Endothelial cell of umbilical vein (primary cell): ENCODE data around the gene KRT81. TPM values are rescaled to one million over a fixed set of nuclear protein-coding genes. Genes with fewer than 3 reads are reported as not detected.

ENCODE experiments used
- BruUV-seq: library from RNA; stranded (reverse); fragments of 400-500 nt; replicated peaks from 2 replicates; lab custom pipeline; 2021; lab: Mats Ljungman, UMichigan
- CTCF ChIA-PET: fragments of 300-600, 350-600 bp; sonication (Branson Sonifier 250); formaldehyde crosslinking; loops from one replicate; lab custom pipeline; 2021; ENCODE audit warnings: antibody characterized with exemption, inconsistent platforms; lab: Charles Lee
- POLR2A ChIA-PET: fragments of 300-600, 350-600 bp; sonication (Branson Sonifier 250); formaldehyde crosslinking; loops from one replicate; lab custom pipeline; 2021; ENCODE audit warnings: antibody characterized with exemption, inconsistent platforms; lab: Charles Lee
- DNase-seq: peaks from one replicate; pipeline ENCODE4 v3.0.0-alpha.2; 2011; ENCODE audit warnings: low read depth, low spot score
- FAIRE-seq: peaks from 2 replicates; lab custom pipeline; 2011; peaks lifted over from hg19 to GRCh38; lab: Jason Lieb, UNC
- H2AFZ ChIP-seq: 2 replicates; pipeline ENCODE4 v1.6.0; 2012; ENCODE audit warnings: low read depth, low read length, control low read depth, inconsistent platforms
- H3K27ac ChIP-seq: 2 replicates; pipeline ENCODE4 v1.5.1; 2011; ENCODE audit warnings: low read depth, mild to moderate bottlenecking, control low read depth, low read length, moderate library complexity; ENCODE audit not compliant: insufficient read depth
- H3K27me3 ChIP-seq, 2 experiments: 2 replicates each; pipeline versions ENCODE4 v1.6.0 to v1.6.1; 2011; ENCODE audit warnings: low read length in 2 of 2, mixed read lengths in 1 of 2; ENCODE audit not compliant: control insufficient read depth in 2 of 2, insufficient read depth in 2 of 2
- H3K36me3 ChIP-seq, 2 experiments: 2 replicates in 1 of 2; 3 replicates in 1 of 2; pipeline ENCODE4 v1.5.1; 2011; ENCODE audit warnings: low read length in 2 of 2, mild to moderate bottlenecking in 1 of 2, moderate library complexity in 1 of 2; ENCODE audit not compliant: control insufficient read depth in 2 of 2, insufficient read depth in 2 of 2; ENCODE audit errors: extremely low read depth in 1 of 2
- H3K4me1 ChIP-seq: 3 replicates; pipeline ENCODE4 v1.5.1; 2011; ENCODE audit warnings: mild to moderate bottlenecking, low read length; ENCODE audit not compliant: control insufficient read depth, insufficient read depth; ENCODE audit errors: extremely low read depth
- H3K4me2 ChIP-seq: 2 replicates; pipeline ENCODE4 v1.6.1; 2011; ENCODE audit warnings: low read length, control low read depth, mixed read lengths; ENCODE audit not compliant: insufficient read depth
- H3K4me3 ChIP-seq, 3 experiments: fragments of 200-600 bp in 1 of 3; sonication (generic), shearing (Covaris generic) in 1 of 3; replicated peaks in 1 of 3; 2 replicates each; pipeline ENCODE4 v1.5.1; 2011 to 2016; ENCODE audit warnings: control low read depth in 3 of 3, low read length in 3 of 3, mild to moderate bottlenecking in 2 of 3, inconsistent platforms in 1 of 3, low read depth in 1 of 3, moderate library complexity in 1 of 3; ENCODE audit not compliant: insufficient read depth in 1 of 3
- H3K79me2 ChIP-seq: 2 replicates; pipeline ENCODE4 v1.6.0; 2012; ENCODE audit warnings: low read length, inconsistent platforms; ENCODE audit not compliant: control insufficient read depth, insufficient read depth
- H3K9ac ChIP-seq: replicated peaks from 2 replicates; pipeline ENCODE3; 2011; ENCODE audit warnings: low read length, control low read depth; ENCODE audit not compliant: insufficient read depth; ENCODE audit errors: extremely low read depth
- H3K9me1 ChIP-seq: replicated peaks from 3 replicates; pipeline ENCODE4 v1.6.0; 2011; ENCODE audit warnings: mild to moderate bottlenecking, low read length; ENCODE audit not compliant: control insufficient read depth, insufficient read depth; ENCODE audit errors: extremely low read depth
- H3K9me3 ChIP-seq: replicated peaks from 2 replicates; pipeline ENCODE4 v1.5.1; 2012; ENCODE audit warnings: low read length, inconsistent platforms; ENCODE audit not compliant: control insufficient read depth, insufficient read depth
- H4K20me1 ChIP-seq: replicated peaks from 2 replicates; pipeline ENCODE3; 2011; ENCODE audit warnings: mild to moderate bottlenecking, low read length; ENCODE audit not compliant: control insufficient read depth, insufficient read depth; ENCODE audit errors: extremely low read depth
- CTCF ChIP-seq, 2 donors: IDR thresholded peaks; 1 replicate in 1 of 2; 2 replicates in 1 of 2; pipeline ENCODE4 v1.5.1; 2011; ENCODE audit warnings: low read length in 2 of 2, mild to moderate bottlenecking in 2 of 2, moderate library complexity in 2 of 2, control low read depth in 1 of 2, inconsistent platforms in 1 of 2, low read depth in 1 of 2; ENCODE audit not compliant: insufficient read depth in 1 of 2; ENCODE audit errors: extremely low read depth in 1 of 2
- EZH2 ChIP-seq: IDR thresholded peaks from 2 replicates; pipeline ENCODE4 v1.6.1; 2012; ENCODE audit warnings: borderline replicate concordance, low read depth, mild to moderate bottlenecking, moderate library complexity, low read length, inconsistent platforms; ENCODE audit not compliant: severe bottlenecking
- FOS ChIP-seq: IDR thresholded peaks from 2 replicates; pipeline ENCODE4 v1.6.1; 2011; ENCODE audit warnings: mild to moderate bottlenecking, low read length, moderate library complexity, borderline replicate concordance; ENCODE audit not compliant: insufficient read depth
- GATA2 ChIP-seq: IDR thresholded peaks from 2 replicates; pipeline ENCODE4 v1.7.0; 2011; ENCODE audit warnings: low read depth, mild to moderate bottlenecking, moderate library complexity, mixed read lengths, low read length; ENCODE audit not compliant: insufficient read length, insufficient read depth
- JUN ChIP-seq: IDR thresholded peaks from 2 replicates; pipeline ENCODE4 v1.6.1; 2011; ENCODE audit warnings: borderline replicate concordance, low read depth; ENCODE audit not compliant: insufficient read length, insufficient read depth
- MAX ChIP-seq: IDR thresholded peaks from 2 replicates; pipeline ENCODE4 v1.6.1; 2011; ENCODE audit not compliant: insufficient read depth, insufficient read length
- MYC ChIP-seq: IDR thresholded peaks from one replicate; pipeline ENCODE4 v1.6.1; 2011; ENCODE audit warnings: mild to moderate bottlenecking, low read depth, low read length
- POLR2A ChIP-seq: IDR thresholded peaks from 2 replicates; pipeline ENCODE4 v1.6.1; 2012; ENCODE audit warnings: low read depth, mild to moderate bottlenecking, control low read depth, low read length
- POLR2AphosphoS5 ChIP-seq: IDR thresholded peaks from 2 replicates; pipeline ENCODE4 v1.6.1; 2012; ENCODE audit warnings: low read depth, mild to moderate bottlenecking, control low read depth, low read length, moderate library complexity; ENCODE audit not compliant: insufficient read depth
- dilution Hi-C: fragments of 300-500 bp; cut with MboI; formaldehyde crosslinking; loops from one replicate; pipeline ENCODE4 v1.15.0; 2019; ENCODE audit warnings: low sequenced_read_pairs; ENCODE audit not compliant: extremely low pct_ligation_motif_present
- intact Hi-C: fragments of 100-400 bp; cut with micrococcal nuclease; formaldehyde crosslinking; loops from one replicate; pipeline ENCODE4 v1.10.0; 2022
- polyA plus RNA-seq, 4 experiments: library from polyadenylated mRNA; depleted of rRNA in 3 of 4; stranded (reverse) in 3 of 4; unstranded in 1 of 4; fragments of >200 nt; gene quantifications; 2 replicates each; pipeline versions ENCODE4 v1.2.1 to v1.2.3, GENCODE V29; 2011 to 2012; ENCODE audit warnings: missing spikeins in 1 of 4
- total RNA-seq: library from RNA; stranded (reverse); gene quantifications from 2 replicates; pipeline ENCODE4 v1.2.3, GENCODE V29; 2021

The KRT81 gene
- total and polyA plus RNA-seq, 2 donors (not counting 3 experiments of a cell fraction or from before 2014, with no cell fraction given): not detected

- Histone ChIP-seq H3K27ac (no peak overlapping the region), H3K79me2 (no peaks in the 10 kb centered on the region), H3K9me1 (no peaks in the 10 kb centered on the region), H2AFZ (no peak overlapping the region), H3K4me2 (no peak overlapping the region), H4K20me1 (no peaks in the 10 kb centered on the region), H3K36me3 (no peaks in the 10 kb centered on the region), H3K4me1 (no peaks in the 10 kb centered on the region), H3K9me3 (no peaks in the 10 kb centered on the region), H3K4me3 (no peak overlapping the region), H3K27me3 (peaks cover 52% of the 10 kb centered on the region in 2 experiments), H3K9ac (no peak overlapping the region)
- dilution Hi-C loops (no loop called here), intact Hi-C loops (no loop called here)
- POLR2A ChIA-PET: no interaction called here
- CTCF ChIA-PET: interaction anchor here (1.6 to 6.1 kb wide), 3 partner anchors 8 to 166 kb away, joined by 4 to 87 read pairs (median 5); no protein-coding TSS in a partner anchor
- no TSS peak for BruUV-seq
- TF ChIP-seq EZH2: no peak
- no peak for TF ChIP-seq JUN
- TF ChIP-seq POLR2A: no peak
- TF ChIP-seq MAX: no peak
- TF ChIP-seq MYC: no peak
- no peak for TF ChIP-seq GATA2
- no peak for TF ChIP-seq POLR2AphosphoS5
- TF ChIP-seq FOS: no peak
- TF ChIP-seq CTCF (IDR thresholded peaks at IDR 0.05; ENCODE audit: extremely low read depth in 1 of 2, insufficient read depth in 1 of 2, low read depth in 1 of 2, low read length in 2 of 2): no peak
- DNase-seq (no peak), FAIRE-seq (no peak)
Measured at GRCh38 chr12:52324153-52324444, 32.8 kb upstream of the KRT81 start.
